GM18858 (cell line): ENCODE results near the gene SERPINA1.
"Not testable (repeated sequence)": the region's sequence is repeated elsewhere in the genome, so short reads cannot be mapped to it uniquely, and the experiment has no call there.

Experiments
- ATAC-seq: cut with Tn5 transposase; IDR thresholded peaks from one replicate; pipeline ENCODE4 v1.9.1; 2021; ENCODE audit not compliant: unreplicated experiment

SERPINA1 gene

DNA sequence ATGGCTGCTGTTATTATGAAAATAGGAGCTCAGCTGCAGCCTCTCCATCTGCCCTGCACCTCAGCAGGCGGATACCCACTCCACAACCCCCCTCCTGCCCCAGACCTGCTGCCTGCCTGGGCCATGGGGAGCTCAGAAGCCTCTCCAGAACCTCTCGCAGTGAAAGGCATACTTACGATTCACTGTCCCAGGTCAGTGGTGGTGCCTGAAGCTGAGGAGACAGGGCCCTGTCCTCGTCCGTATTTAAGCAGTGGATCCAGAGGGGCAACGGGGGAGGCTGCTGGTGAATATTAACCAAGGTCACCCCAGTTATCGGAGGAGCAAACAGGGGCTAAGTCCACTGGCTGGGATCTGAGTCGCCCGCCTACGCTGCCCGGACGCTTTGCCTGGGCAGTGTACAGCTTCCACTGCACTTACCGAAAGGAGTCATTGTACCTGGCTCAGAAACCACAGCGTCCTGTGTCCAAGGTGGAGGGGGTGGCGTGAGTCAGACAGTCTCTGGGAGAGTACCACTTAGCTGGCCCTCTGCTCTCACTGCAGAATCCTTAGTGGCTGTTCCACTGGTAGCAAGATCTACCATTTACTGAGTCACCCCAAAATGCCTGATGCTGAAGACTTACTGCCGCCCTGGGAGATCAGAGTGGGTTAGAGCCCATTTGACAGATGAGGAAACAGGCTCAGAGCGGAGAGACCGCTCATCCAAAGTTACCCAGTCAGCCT lies at the start of gene SERPINA1:
TSS of gene SERPINA1 (minus strand) at position 219 of the 720 bp plus-strand sequence. CDS start 5,365 bp downstream, outside the sequence.
- no peak for ATAC-seq

DNA sequence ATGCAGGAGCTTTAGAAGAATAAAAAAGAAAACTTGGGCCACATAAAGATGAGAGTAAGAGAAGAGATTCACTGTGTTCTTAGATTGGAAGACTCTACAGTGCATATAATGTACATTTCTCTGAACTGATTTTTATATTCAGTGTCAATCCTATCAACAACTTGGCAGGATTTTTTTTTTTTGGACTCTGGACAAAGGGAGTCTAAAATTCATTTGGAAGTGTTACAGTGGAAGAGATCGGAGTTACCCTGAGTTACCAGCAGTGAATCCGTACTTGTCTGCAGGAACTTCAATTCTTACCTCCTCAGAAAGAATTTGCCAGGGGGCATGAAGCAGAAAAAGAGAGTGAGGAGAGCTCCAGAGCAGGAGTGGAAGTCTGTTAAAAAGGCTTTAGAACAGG lies 40.2 kb upstream of the SERPINA1 start:
- no peak for ATAC-seq

DNA sequence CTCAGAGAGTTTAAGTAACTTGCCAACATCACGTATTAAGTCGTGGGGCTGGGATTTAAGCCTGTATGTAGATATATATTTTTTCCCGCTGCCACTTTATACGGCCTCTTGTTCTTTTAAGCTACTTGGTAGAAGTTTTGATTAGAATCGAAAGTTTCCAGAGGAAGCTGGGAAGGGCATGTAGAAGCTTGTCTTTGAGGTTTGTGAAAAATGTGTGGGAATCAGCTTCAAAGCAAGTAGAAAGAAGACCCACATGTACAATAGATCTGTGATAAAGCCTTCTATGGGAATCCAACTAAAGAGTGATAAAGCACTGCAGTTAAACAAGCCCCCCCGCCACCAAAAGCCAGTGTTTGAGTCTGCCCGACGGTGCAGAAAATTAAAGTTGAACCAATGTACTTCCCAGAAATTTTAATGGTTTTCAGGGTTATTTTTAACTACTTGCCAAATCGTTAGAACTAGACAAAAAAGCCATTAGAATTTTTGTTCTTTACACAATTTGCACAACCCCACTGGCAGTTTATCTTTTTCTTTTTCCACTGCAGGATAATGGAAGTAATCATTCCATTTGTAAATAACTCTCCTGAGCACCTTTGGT lies 38.7 kb upstream of the SERPINA1 start:
- no peak for ATAC-seq

DNA sequence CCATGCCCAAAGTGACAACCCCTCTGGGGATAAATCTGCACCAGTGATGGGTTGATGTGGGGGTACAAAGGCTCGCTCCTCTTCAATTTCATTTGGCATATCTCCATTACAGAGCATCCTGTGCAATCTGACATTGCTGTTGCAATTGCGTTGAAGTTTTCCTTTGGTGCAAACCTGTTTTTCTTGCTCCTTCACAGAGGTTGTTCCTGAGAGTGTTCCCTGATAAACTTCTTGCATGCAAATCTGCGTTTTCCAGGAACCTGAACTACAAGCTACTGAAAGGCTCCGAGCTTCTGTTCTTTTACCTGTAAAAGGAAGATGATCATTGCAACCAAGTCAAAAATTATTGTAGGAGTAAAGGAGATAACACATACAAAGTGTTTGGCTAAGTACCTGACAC lies 38.1 kb upstream of the SERPINA1 start:
- no peak for ATAC-seq

DNA sequence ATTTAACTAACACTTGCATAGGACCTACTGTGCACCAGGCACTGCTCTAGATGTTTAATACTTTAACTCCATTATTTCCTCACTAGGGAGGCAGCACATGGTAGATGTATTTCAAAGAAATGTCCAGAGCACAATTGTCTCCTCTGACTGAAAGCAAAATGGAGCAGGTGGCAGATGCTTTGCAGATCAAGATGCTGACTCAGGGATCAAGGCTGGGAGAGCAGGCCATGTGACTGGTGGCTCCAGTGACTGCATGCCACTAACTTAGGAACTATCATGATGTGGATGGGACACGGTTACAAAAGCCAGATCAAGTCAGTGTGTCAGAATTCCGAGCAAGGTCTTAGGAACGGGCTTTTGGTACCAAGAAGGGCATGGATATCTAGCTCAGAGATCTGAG lies 36.0 kb upstream of the SERPINA1 start:
- ATAC-seq = no peak

GRCh38 chr14:94423453-94424056 lies 35.2 kb upstream of the SERPINA1 start:
- ATAC-seq = no peak

- no peak for ATAC-seq
These were observed 32.9 kb upstream of the SERPINA1 start for GRCh38 chr14:94421316-94421715.

- not testable (repeated sequence) for ATAC-seq
These were observed 29.2 kb upstream of the SERPINA1 start for GRCh38 chr14:94417497-94418205.

DNA sequence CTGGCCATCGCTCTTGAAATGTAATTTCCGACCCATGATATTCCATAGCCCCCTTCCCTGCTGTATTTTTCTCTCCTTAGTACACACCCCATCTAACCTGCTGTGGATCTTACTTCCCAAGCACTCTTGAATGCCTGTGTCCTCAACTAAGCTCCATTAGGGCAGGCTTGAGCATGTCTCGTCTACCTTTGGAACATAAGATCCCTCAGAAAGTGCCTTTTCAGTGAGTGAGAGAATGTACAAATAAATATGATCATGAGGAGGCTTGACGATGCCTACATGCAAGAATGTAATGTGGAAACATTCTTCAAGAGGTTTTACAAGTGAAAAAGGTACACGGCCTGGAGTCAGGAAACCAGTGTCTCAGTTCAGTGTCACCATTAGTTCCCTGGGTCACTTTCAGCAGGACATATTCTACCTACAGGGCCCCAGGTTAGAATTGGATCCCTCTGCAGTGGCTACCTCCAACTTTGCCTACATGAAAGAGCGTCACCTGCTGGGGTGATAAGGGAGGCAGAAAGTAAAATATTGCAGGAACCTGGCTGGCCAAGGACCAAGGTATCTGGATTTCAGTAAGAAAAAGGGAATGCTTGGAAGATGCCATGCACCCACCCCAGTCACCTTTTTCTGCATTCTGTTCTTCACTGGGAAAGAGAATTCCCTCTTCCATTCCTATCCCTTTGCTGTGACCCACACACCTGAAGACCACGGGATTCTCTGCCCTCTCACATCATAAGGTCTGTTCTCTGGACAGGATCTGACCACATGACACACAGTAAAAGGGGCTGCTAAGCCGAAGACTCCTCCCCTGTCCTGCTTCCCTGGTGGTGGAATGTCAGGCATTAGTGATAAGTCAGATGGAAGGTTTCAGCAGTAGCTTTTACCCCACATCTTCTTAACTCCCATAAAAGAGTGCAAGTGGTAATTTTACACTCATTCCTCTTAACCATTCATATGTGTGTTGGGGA lies 24.6 kb upstream of the SERPINA1 start:
- no peak for ATAC-seq

DNA sequence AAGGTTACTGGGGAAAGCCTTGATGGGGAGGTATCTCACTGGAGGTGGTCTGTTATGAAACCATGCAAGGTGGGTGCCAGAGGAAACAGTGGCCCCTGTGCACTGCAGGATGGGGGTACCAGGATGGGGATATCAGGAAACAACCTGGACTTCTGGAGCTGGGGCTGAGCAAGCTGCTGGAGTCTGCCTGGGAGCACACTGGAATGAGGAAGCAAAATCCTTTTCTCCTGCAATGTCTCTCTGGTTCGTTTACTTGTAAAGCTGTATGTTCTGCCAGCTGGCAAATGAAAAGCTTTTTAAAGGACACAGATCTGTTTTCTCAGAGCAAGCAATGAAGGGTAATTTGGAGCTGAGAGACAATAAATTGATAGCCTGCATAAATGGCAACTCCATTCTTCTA lies 23.2 kb upstream of the SERPINA1 start:
- ATAC-seq = no peak

DNA sequence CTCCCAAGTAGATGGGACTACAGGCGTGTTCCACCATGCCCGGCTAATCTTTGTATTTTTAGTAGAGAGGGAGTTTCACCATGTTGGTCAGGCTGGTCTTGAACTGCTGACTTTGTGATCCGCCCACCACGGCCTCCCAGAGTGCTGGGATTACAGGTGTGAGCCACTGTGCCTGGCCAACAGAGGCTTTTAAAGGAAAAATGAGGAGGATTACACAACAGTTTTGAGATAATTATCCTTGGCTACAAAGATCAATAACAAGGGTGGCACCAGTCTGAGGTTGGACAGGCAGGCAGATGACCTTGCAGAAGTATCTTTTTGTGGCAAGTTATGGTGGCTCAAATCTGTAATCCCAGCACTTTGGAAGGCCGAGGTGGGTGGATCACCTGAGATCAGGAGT lies 21.0 kb upstream of the SERPINA1 start:
- not testable (repeated sequence) for ATAC-seq

- no peak for ATAC-seq
These were observed 20.2 kb upstream of the SERPINA1 start for GRCh38 chr14:94408546-94409095.

GRCh38 chr14:94407906-94408305 lies 19.5 kb upstream of the SERPINA1 start:
- ATAC-seq = no peak

GRCh38 chr14:94406910-94407309 lies 18.5 kb upstream of the SERPINA1 start:
- no peak for ATAC-seq

GRCh38 chr14:94405486-94405885 lies 17.1 kb upstream of the SERPINA1 start:
- no peak for ATAC-seq

DNA sequence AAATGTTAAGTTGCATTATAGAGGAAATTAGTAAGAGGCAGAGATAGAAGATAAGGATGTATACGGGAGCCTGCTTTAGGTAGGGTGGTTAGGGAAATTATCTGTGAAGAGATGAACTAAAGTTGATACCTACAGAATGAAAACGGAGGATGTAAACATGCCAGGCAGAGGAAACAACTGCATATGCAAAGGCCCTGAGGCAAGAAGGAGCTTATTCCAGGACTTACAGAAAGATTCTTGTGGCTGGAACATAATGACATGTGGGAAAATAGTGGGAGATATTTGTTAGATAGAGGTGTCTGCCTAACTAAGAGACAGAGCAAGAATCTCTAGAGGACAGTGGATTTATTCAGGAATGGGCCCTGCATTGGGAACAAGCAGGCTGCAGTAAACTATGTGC lies 16.2 kb upstream of the SERPINA1 start:
- ATAC-seq = no peak

DNA sequence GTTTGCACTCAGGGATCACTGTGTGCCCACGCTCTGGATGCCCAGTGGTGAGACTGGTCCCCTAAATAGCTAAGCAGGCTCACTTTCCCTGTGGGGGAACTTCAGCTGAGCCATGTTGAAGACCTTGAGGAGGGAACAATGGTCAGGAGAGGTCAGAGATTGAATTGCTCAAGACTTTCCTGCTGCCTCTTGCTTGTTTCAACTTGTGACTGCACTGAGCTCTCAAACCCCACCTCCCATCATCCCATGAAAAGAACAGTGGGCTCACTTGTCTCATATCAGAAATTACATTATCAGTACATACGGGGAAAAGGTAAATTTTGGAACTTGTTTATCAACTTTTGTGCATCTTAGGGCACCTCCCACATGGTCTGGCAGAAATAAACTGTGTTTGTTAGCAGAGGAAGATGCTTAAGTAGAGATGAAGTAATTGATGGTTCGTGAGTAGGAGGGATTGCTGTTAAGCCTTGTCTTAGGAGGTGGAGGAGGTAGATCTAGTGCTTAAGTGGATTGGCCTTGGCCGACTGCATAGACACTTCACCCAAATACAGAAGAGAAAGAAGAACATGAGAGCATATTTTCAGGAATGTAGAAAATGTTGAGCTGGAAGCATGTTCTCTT lies 15.0 kb upstream of the SERPINA1 start:
- ATAC-seq = no peak

- no peak for ATAC-seq
These were observed 12.7 kb upstream of the SERPINA1 start for GRCh38 chr14:94401083-94401482.

DNA sequence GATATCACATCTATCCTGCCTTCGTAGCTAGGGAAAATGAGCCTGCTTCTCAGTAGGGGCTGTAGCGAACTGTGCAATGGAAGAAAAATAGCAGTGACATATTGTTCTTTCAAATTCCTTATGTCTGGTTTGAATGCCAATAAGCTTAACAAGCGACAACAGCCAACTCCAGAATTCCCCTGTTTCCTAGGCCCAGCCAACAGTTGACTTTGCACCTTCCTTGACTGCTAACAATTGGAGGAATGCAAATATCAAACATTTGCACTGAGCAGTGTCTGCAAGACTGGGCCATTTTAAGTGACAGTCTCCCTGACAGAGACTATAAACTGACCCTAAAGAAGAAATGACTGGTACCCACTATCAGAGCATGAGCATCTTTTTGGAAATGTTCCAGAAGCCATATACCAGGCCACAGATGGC lies 12.0 kb upstream of the SERPINA1 start:
- no peak for ATAC-seq

DNA sequence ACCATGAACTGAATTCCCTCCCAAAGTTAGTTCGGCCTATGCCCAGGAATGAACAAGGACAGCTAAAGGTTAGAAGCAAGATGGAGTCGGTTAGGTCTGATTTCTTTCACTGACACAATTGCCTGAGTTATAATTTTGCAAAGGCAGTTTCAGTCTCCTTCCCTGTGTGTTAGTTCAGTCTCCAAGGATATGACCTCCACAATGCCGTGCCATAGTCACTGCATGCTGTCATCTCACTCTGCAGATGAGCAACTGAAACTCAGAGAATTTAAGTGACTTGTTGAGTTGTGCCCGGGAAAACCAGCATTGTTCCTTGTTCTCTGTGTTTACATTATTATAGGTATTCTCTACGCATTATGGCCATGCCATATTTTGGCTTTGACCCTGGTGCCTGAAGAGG lies 10.1 kb upstream of the SERPINA1 start:
- no peak for ATAC-seq
